ENCODE measurements around the gene CADPS. TPM values are rescaled to one million over a fixed set of nuclear protein-coding genes. Genes with fewer than 3 reads are reported as not detected.

CADPS gene
- polyA plus RNA-seq, 1 experiment: not detected

DNA sequence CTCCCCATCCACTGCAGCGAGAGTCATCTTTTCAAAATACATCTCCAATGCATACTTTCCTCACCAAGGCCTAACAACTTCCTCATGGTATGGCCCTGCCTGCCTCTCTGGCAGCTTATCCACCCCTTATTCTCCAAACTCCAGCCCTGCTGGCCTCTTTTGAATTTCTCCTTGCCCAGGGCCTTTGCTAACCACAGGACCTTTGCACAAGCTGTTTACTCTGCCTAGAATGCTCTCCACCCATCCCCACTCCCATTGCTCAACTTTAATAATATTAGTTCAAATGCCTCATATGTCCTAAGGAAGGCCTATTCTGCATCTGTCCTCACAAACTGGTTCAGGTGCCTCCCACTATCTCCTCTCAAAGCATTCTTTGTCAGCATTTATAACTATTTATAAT, 230.7 kb downstream of the CADPS start:
- no peak for DNase-seq (ENCODE audit: low read depth)
- Histone ChIP-seq H3K4me3 (ENCODE audit: low read depth, low read length) (no peak overlapping the region), H3K36me3 (ENCODE audit: control insufficient read depth, insufficient read depth, low read length) (no peaks in the 10 kb centered on the region), H3K27me3 (ENCODE audit: control insufficient read depth, insufficient read depth, low read length) (no peaks in the 10 kb centered on the region)
- POLR2A ChIA-PET: no interaction called here
- TF ChIP-seq, protein P1, sequence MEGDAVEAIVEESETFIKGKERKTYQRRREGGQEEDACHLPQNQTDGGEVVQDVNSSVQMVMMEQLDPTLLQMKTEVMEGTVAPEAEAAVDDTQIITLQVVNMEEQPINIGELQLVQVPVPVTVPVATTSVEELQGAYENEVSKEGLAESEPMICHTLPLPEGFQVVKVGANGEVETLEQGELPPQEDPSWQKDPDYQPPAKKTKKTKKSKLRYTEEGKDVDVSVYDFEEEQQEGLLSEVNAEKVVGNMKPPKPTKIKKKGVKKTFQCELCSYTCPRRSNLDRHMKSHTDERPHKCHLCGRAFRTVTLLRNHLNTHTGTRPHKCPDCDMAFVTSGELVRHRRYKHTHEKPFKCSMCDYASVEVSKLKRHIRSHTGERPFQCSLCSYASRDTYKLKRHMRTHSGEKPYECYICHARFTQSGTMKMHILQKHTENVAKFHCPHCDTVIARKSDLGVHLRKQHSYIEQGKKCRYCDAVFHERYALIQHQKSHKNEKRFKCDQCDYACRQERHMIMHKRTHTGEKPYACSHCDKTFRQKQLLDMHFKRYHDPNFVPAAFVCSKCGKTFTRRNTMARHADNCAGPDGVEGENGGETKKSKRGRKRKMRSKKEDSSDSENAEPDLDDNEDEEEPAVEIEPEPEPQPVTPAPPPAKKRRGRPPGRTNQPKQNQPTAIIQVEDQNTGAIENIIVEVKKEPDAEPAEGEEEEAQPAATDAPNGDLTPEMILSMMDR (IDR thresholded peaks at IDR 0.05; ENCODE audit: insufficient read depth, low read depth, low read length): no peak
- CTCF ChIA-PET: interaction anchor here (1.0 kb wide), 1 partner anchor 12 kb away, joined by 3 read pairs; no protein-coding TSS in a partner anchor

DNA sequence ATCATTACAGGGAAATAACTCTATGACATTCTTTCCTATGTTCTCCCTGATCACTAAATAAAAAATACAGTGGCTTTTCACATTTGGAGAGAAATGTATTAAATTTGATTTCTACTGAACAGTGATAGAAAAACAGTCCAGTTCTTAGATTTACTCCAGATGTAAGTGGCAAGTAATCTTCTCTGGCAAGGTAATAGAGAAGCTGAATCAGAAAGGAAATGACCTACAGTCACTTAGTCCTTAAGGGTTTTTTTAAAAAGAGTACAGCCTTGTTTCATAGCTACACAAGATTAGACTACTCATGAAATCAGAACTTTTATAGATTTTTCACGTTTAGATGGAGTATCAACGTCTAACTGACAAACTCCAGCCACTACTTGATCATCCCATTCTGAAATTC, 236.9 kb downstream of the CADPS start:
- ChIA-PET CTCF (no interaction called here), POLR2A (no interaction called here)
- TF ChIP-seq, protein P1 (IDR thresholded peaks at IDR 0.05; ENCODE audit: insufficient read depth, low read depth, low read length): no peak
- no peak overlapping the region for H3K4me3 ChIP-seq (ENCODE audit: low read depth, low read length)
- H3K27me3 ChIP-seq (ENCODE audit: control insufficient read depth, insufficient read depth, low read length): peaks cover 3% of the 10 kb centered on the region; the same call in 1 of the 2 replicates
- DNase-seq (ENCODE audit: low read depth): no peak
- H3K36me3 ChIP-seq (ENCODE audit: control insufficient read depth, insufficient read depth, low read length): no peaks in the 10 kb centered on the region

DNA sequence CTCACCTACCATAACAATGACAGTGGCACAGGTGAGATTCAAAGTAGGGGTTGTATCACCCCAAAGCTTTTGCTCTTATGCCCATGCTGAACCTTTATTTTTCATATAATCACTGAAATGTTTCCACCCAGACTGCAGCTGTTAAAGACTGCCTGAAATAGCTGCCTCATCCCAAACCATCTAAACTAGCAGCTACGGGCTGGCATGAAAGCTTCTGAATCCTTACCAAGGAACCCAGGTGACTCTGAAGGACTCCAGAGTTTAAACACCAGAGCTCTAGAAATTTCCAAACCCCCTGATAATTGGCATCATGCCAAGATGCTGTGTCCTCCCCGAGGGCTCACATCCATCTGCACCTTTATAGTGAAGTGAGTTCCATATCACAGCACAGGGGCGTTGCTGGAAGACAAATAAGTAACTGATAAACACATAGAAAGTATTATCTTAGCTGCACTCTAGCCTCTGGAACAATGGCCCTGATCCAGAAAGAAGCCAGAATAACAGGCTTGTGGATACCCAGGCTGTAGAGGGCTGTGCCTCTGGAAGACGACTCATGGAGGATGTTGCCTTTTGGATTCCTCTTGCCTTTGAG, 238.9 kb downstream of the CADPS start:
- no peak for DNase-seq (ENCODE audit: low read depth)
- TF ChIP-seq, protein P1 (IDR thresholded peaks at IDR 0.05; ENCODE audit: insufficient read depth, low read depth, low read length): no peak
- H3K36me3 ChIP-seq (ENCODE audit: control insufficient read depth, insufficient read depth, low read length): no peaks in the 10 kb centered on the region
- peaks cover 7% of the 10 kb centered on the region for H3K27me3 ChIP-seq (ENCODE audit: control insufficient read depth, insufficient read depth, low read length)
- POLR2A ChIA-PET: no interaction called here
- CTCF ChIA-PET: interaction anchor here (0.7 to 1.5 kb wide), 3 partner anchors 9 to 22 kb away, joined by 3 to 8 read pairs (median 3); no protein-coding TSS in a partner anchor
- H3K4me3 ChIP-seq (ENCODE audit: low read depth, low read length): no peak overlapping the region

DNA sequence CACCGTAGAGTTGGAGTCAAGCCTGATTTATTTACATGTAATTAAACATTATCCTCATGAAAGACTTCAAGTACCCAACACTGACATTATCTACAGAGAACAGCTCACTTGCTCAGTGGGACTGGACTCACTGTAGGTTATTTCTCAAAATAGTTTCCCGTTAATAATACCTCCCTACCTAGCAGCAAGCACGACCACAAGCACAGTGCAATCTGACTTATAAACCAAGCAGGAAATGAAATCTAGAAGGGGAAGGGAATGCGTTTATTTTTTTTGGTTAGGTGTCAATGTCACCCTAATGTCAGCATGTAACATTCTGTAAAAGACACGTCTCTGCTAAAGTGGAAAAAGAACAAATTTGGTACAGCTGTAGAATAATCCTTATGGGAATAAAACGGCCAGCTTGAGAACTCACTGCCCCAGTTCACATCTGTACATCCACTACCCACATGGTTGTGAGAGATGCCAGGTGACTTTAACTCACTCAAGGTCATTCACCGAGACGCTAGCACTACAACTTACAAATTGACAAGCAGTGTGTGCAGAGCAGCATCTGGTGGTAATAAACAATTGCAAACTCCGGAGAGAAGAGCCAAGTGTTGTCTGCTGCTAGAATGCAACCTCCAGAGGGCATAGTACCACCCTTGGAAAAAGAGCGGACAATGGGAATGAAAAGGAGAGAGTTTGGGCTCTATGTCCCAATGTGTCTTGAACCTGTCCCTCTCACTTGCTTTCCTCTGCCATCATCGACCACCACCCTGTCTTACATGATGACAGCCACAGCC, 242.5 kb downstream of the CADPS start:
- H3K27me3 ChIP-seq (ENCODE audit: control insufficient read depth, insufficient read depth, low read length): peaks cover 6% of the 10 kb centered on the region
- no peak for DNase-seq (ENCODE audit: low read depth)
- CTCF ChIA-PET: interaction anchor here (1.2 kb wide), 1 partner anchor 10 kb away, joined by 3 read pairs; no protein-coding TSS in a partner anchor
- no peaks in the 10 kb centered on the region for H3K36me3 ChIP-seq (ENCODE audit: control insufficient read depth, insufficient read depth, low read length)
- no peak overlapping the region for H3K4me3 ChIP-seq (ENCODE audit: low read depth, low read length)
- POLR2A ChIA-PET: no interaction called here
- TF ChIP-seq, protein P1 (IDR thresholded peaks at IDR 0.05; ENCODE audit: insufficient read depth, low read depth, low read length): peak; percentile 33; the same call in 1 of the 2 replicates

DNA sequence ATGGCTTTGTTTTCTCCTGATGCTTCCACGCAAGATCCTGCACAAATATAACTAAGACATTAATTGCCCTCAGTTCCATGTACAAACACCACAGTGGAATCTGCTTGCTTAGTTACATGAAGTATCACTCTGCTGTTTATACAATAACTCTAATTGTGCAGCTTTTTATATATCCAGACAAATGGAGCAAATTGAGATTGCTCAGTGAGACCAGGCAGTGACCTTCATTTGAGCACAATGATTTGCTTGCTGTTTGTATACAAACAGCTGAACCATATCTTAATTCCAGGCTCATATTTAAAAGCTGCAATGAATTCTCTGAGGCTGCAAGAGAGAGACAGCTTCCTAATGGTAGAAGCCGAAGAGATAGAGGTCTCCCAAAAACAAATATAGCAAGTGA, 243.7 kb downstream of the CADPS start:
- Histone ChIP-seq H3K36me3 (ENCODE audit: control insufficient read depth, insufficient read depth, low read length) (no peaks in the 10 kb centered on the region), H3K4me3 (ENCODE audit: low read depth, low read length) (no peak overlapping the region), H3K27me3 (ENCODE audit: control insufficient read depth, insufficient read depth, low read length) (peaks cover 6% of the 10 kb centered on the region)
- no peak for DNase-seq (ENCODE audit: low read depth)
- TF ChIP-seq, protein P1 (IDR thresholded peaks at IDR 0.05; ENCODE audit: insufficient read depth, low read depth, low read length): no peak
- POLR2A ChIA-PET: no interaction called here
- CTCF ChIA-PET: interaction anchor here (1.1 kb wide), 1 partner anchor 9 kb away, joined by 4 read pairs; no protein-coding TSS in a partner anchor
